Calu3 (cell line): Measurements from ENCODE around the gene TRABD2B. TPM values are rescaled to one million over a fixed set of nuclear protein-coding genes. Genes with fewer than 3 reads are reported as not detected.

Experiments used
- BruUV-seq: library from RNA; stranded (reverse); fragments of 400-500 nt; replicated peaks from 2 replicates; lab custom pipeline; 2021; lab: Mats Ljungman, UMichigan
- CTCF ChIA-PET: fragments of 300-600 bp; sonication (Branson Sonifier 250); formaldehyde crosslinking; loops from one replicate; lab custom pipeline; 2022; ENCODE audit warnings: antibody characterized with exemption; lab: Charles Lee
- DNase-seq: peaks from one replicate; pipeline ENCODE4 v3.0.0; 2022
- H3K27ac Mint-ChIP-seq: one replicate; pipeline ENCODE4 v1.8.0; 2022; ENCODE audit warnings: mixed read lengths; ENCODE audit not compliant: unreplicated experiment
- H3K27me3 Mint-ChIP-seq: one replicate; pipeline ENCODE4 v1.8.0; 2022; ENCODE audit warnings: mixed read lengths; ENCODE audit not compliant: unreplicated experiment
- H3K36me3 Mint-ChIP-seq: one replicate; pipeline ENCODE4 v1.8.0; 2022; ENCODE audit warnings: mild to moderate bottlenecking, moderate library complexity, mixed read lengths; ENCODE audit not compliant: insufficient read depth, unreplicated experiment
- H3K4me1 Mint-ChIP-seq: one replicate; pipeline ENCODE4 v1.8.0; 2022; ENCODE audit warnings: mild to moderate bottlenecking, low read depth, mixed read lengths; ENCODE audit not compliant: unreplicated experiment
- H3K4me3 Mint-ChIP-seq: one replicate; pipeline ENCODE4 v1.8.0; 2022; ENCODE audit warnings: mild to moderate bottlenecking, low read depth, moderate library complexity, mixed read lengths; ENCODE audit not compliant: unreplicated experiment
- H3K9me3 Mint-ChIP-seq: one replicate; pipeline ENCODE4 v1.8.0; 2022; ENCODE audit warnings: low read depth, mixed read lengths; ENCODE audit not compliant: unreplicated experiment
- CTCF ChIP-seq: fragments of 200-600 bp; IDR thresholded peaks from one replicate; pipeline ENCODE4 v1.8.0; 2022; ENCODE audit warnings: antibody characterized with exemption; ENCODE audit not compliant: unreplicated experiment
- intact Hi-C: fragments of 100-400 bp; cut with micrococcal nuclease; formaldehyde crosslinking; loops from one replicate; pipeline ENCODE4 v1.10.0; 2022; ENCODE audit not compliant: unreplicated experiment
- total RNA-seq: library from RNA; stranded (reverse); gene quantifications from 2 replicates; pipeline ENCODE4 v1.2.3, GENCODE V29; 2022

TRABD2B gene
- total RNA-seq, 1 experiment from 2014 or later, result 0.42 TPM

- intact Hi-C loops, result no loop called here
- Mint-ChIP-seq H3K9me3 (no peaks in the 10 kb centered on the region), H3K27ac (no peak overlapping the region), H3K27me3 (no peaks in the 10 kb centered on the region), H3K4me3 (no peak overlapping the region), H3K36me3 (no peaks in the 10 kb centered on the region), H3K4me1 (no peaks in the 10 kb centered on the region)
- BruUV-seq, result no TSS peak
- no peak for DNase-seq
- CTCF ChIA-PET, result no interaction called here
- no peak for TF ChIP-seq CTCF
These were observed 8.3 kb upstream of the TRABD2B start for GRCh38 chr1:48005253-48006117.

- no peak for TF ChIP-seq CTCF
- intact Hi-C loops, result loop anchor here (5.0 kb wide), 1 partner anchor 267 kb away; no protein-coding TSS in a partner anchor
- peak; percentile 24 for DNase-seq
- Mint-ChIP-seq H3K4me1 (no peaks in the 10 kb centered on the region), H3K36me3 (no peaks in the 10 kb centered on the region), H3K27ac (no peak overlapping the region), H3K9me3 (no peaks in the 10 kb centered on the region), H3K4me3 (no peak overlapping the region), H3K27me3 (peaks cover 8% of the 10 kb centered on the region)
- CTCF ChIA-PET, result interaction anchor here (0.6 to 0.7 kb wide), 2 partner anchors 81 to 963 kb away, joined by 3 read pairs; no protein-coding TSS in a partner anchor
- BruUV-seq, result no TSS peak
These were observed 6.8 kb upstream of the TRABD2B start for GRCh38 chr1:48003741-48004531.

GRCh38 chr1:48002142-48002541, 5.0 kb upstream of the TRABD2B start:
- intact Hi-C loops, result loop anchor here (5.0 kb wide), 1 partner anchor 265 kb away; no protein-coding TSS in a partner anchor
- H3K36me3 Mint-ChIP-seq, result peaks cover 5% of the 10 kb centered on the region
- H3K4me3 Mint-ChIP-seq, result no peak overlapping the region

More at GRCh38 chr1:48002142-48002541, 5.0 kb upstream of the TRABD2B start:
- Mint-ChIP-seq H3K27ac (no peak overlapping the region), H3K27me3 (peaks cover 22% of the 10 kb centered on the region), H3K4me1 (no peaks in the 10 kb centered on the region), H3K9me3 (no peaks in the 10 kb centered on the region)
- no peak for DNase-seq
- no TSS peak for BruUV-seq
- CTCF ChIA-PET, result interaction anchor here (0.7 kb wide), 1 partner anchor 162 kb away, joined by 4 read pairs; no protein-coding TSS in a partner anchor
- no peak for TF ChIP-seq CTCF
